Stimulated activated CD4-positive, alpha-beta T cell treated with anti-CD3 and anti-CD28 coated beads, Interleukin-4, amount 100 ng/mL, for 48 hours (primary cell): ENCODE data around the gene FAM234B.

ENCODE experiments used
- DNase-seq, 2 donors: peaks; one replicate each; pipeline ENCODE4 v3.0.0-alpha.2; 2020; ENCODE audit warnings: low read depth in 2 of 2

Gene FAM234B

GRCh38 chr12:13044002-13044905, at the start of gene FAM234B:
TSS of gene FAM234B (plus strand) at chr12:13044381. CDS start at chr12:13044404, 23 bp downstream.
- peak; percentile 65 to 68 for DNase-seq

GRCh38 chr12:12995088-12995487, 49.1 kb upstream of the FAM234B start:
- no peak for DNase-seq

- DNase-seq = no peak
These were observed 48.0 kb upstream of the FAM234B start for GRCh38 chr12:12996209-12996608.

GRCh38 chr12:12997156-12997555, 47.0 kb upstream of the FAM234B start:
- no peak for DNase-seq

GRCh38 chr12:12997734-12998133, 46.4 kb upstream of the FAM234B start:
- no peak for DNase-seq

GRCh38 chr12:12998248-12998647, 45.9 kb upstream of the FAM234B start:
- DNase-seq = no peak

- no peak for DNase-seq
These were observed 44.8 kb upstream of the FAM234B start for GRCh38 chr12:12999271-12999958.

GRCh38 chr12:12999959-13000615, 44.1 kb upstream of the FAM234B start, which contains the start of gene HEBP1:
TSS of gene HEBP1 (minus strand) at chr12:13000265. CDS start at chr12:13000114, 151 bp downstream.
- DNase-seq = peak; percentile 95 to 99

- DNase-seq = no peak
These were observed 43.6 kb upstream of the FAM234B start for GRCh38 chr12:13000616-13000924.

- peak; percentile 12 to 17 for DNase-seq
These were observed 43.0 kb upstream of the FAM234B start for GRCh38 chr12:13000925-13001774.

- DNase-seq = no peak
These were observed 42.5 kb upstream of the FAM234B start for GRCh38 chr12:13001775-13002040.

- no peak for DNase-seq
These were observed 41.7 kb upstream of the FAM234B start for GRCh38 chr12:13002301-13003097.

GRCh38 chr12:13004361-13004760, 39.8 kb upstream of the FAM234B start:
- no peak for DNase-seq

- DNase-seq = no peak
These were observed 39.2 kb upstream of the FAM234B start for GRCh38 chr12:13004986-13005385.

- no peak for DNase-seq
These were observed 38.5 kb upstream of the FAM234B start for GRCh38 chr12:13005649-13006048.

GRCh38 chr12:13007496-13008233, 36.5 kb upstream of the FAM234B start:
- no peak for DNase-seq

- DNase-seq = no peak
These were observed 35.3 kb upstream of the FAM234B start for GRCh38 chr12:13008741-13009380.

- no peak for DNase-seq
These were observed 33.1 kb upstream of the FAM234B start for GRCh38 chr12:13011098-13011497.

- DNase-seq = no peak
These were observed 21.3 kb upstream of the FAM234B start for GRCh38 chr12:13022851-13023271.
